Measurements from ENCODE around the gene B4GALT2. TPM values are rescaled to one million over a fixed set of nuclear protein-coding genes. Genes with fewer than 3 reads are reported as not detected.

B4GALT2 gene
- total RNA-seq, 6 experiments from 2014 or later, result 87.8 to 107 (median 98.8) TPM

- Mint-ChIP-seq H3K27me3 (ENCODE audit: insufficient read depth) (no peaks in the 10 kb centered on the region), H3K4me3 (peak overlapping the region; percentile 69), H3K4me1 (ENCODE audit: low read depth) (peaks cover 32% of the 10 kb centered on the region), H3K27ac (peak overlapping the region; percentile 32), H3K36me3 (ENCODE audit: low read depth) (peaks cover 14% of the 10 kb centered on the region), H3K9me3 (peaks cover 7% of the 10 kb centered on the region)
- TF ChIP-seq, protein P1, sequence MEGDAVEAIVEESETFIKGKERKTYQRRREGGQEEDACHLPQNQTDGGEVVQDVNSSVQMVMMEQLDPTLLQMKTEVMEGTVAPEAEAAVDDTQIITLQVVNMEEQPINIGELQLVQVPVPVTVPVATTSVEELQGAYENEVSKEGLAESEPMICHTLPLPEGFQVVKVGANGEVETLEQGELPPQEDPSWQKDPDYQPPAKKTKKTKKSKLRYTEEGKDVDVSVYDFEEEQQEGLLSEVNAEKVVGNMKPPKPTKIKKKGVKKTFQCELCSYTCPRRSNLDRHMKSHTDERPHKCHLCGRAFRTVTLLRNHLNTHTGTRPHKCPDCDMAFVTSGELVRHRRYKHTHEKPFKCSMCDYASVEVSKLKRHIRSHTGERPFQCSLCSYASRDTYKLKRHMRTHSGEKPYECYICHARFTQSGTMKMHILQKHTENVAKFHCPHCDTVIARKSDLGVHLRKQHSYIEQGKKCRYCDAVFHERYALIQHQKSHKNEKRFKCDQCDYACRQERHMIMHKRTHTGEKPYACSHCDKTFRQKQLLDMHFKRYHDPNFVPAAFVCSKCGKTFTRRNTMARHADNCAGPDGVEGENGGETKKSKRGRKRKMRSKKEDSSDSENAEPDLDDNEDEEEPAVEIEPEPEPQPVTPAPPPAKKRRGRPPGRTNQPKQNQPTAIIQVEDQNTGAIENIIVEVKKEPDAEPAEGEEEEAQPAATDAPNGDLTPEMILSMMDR (IDR thresholded peaks at IDR 0.05), result no peak
- peak; percentile 46 for DNase-seq
Measured at GRCh38 chr1:43932786-43933385, 46.1 kb upstream of the B4GALT2 start.

- H3K27me3 Mint-ChIP-seq (ENCODE audit: insufficient read depth), result no peaks in the 10 kb centered on the region
- DNase-seq, result no peak
- peaks cover 6% of the 10 kb centered on the region for H3K9me3 Mint-ChIP-seq
- peaks cover 12% of the 10 kb centered on the region for H3K36me3 Mint-ChIP-seq (ENCODE audit: low read depth)
- H3K4me1 Mint-ChIP-seq (ENCODE audit: low read depth), result peaks cover 31% of the 10 kb centered on the region
- TF ChIP-seq, protein P1 (IDR thresholded peaks at IDR 0.05), result no peak
- H3K27ac Mint-ChIP-seq, result peak within 1 kb of the TSS; percentile 38
- H3K4me3 Mint-ChIP-seq, result peak within 1 kb of the TSS; percentile 69
Measured at GRCh38 chr1:43933386-43934100, 45.5 kb upstream of the B4GALT2 start, which contains the start of gene ARTN. TSS of gene ARTN (plus strand) at chr1:43933801. CDS start at chr1:43935657, 1,856 bp downstream.

- Mint-ChIP-seq H3K27ac (peak overlapping the region; percentile 38), H3K4me3 (peak overlapping the region; percentile 65), H3K4me1 (ENCODE audit: low read depth) (peaks cover 30% of the 10 kb centered on the region), H3K36me3 (ENCODE audit: low read depth) (peaks cover 11% of the 10 kb centered on the region), H3K27me3 (ENCODE audit: insufficient read depth) (no peaks in the 10 kb centered on the region), H3K9me3 (peaks cover 6% of the 10 kb centered on the region)
- TF ChIP-seq, protein P1 (IDR thresholded peaks at IDR 0.05), result peak; percentile 93
- peak; percentile 44 for DNase-seq
Measured at GRCh38 chr1:43934101-43934985, 44.7 kb upstream of the B4GALT2 start.

DNA sequence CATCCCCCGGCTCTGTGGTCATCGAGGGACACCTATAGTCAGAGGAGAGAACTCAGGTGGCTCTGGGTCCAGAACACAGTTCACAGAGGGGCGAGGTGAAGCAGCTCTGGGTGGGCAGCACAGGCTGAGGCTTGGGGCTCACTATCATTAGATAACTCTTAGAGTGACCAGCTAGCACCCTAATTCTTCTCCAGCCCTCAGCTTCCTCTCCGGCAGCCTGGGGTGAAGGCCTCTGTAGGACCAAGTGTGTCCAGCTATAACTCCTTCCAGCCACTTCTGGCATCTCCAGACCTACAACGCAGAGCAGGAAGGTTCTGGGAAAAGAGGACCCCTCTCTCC is 44.1 kb upstream of the B4GALT2 start:
- H3K9me3 Mint-ChIP-seq, result no peaks in the 10 kb centered on the region; the same call in 1 of the 2 replicates
- H3K36me3 Mint-ChIP-seq (ENCODE audit: low read depth), result peaks cover 5% of the 10 kb centered on the region
- TF ChIP-seq, protein P1 (IDR thresholded peaks at IDR 0.05), result peak; percentile 47
- no peak overlapping the region for H3K4me3 Mint-ChIP-seq
- H3K27me3 Mint-ChIP-seq (ENCODE audit: insufficient read depth), result peaks cover 3% of the 10 kb centered on the region; the same call in 1 of the 2 replicates
- peaks cover 24% of the 10 kb centered on the region for H3K4me1 Mint-ChIP-seq (ENCODE audit: low read depth)
- H3K27ac Mint-ChIP-seq, result no peak overlapping the region
- no peak for DNase-seq

- TF ChIP-seq, protein P1 (IDR thresholded peaks at IDR 0.05), result no peak
- H3K36me3 Mint-ChIP-seq (ENCODE audit: low read depth), result no peaks in the 10 kb centered on the region
- H3K27me3 Mint-ChIP-seq (ENCODE audit: insufficient read depth), result peaks cover 3% of the 10 kb centered on the region; the same call in 1 of the 2 replicates
- H3K9me3 Mint-ChIP-seq, result no peaks in the 10 kb centered on the region
- no peak overlapping the region for H3K4me3 Mint-ChIP-seq
- peaks cover 23% of the 10 kb centered on the region for H3K4me1 Mint-ChIP-seq (ENCODE audit: low read depth)
- no peak for DNase-seq
- H3K27ac Mint-ChIP-seq, result no peak overlapping the region
Measured at GRCh38 chr1:43935711-43936427, 43.1 kb upstream of the B4GALT2 start.

Measured in HFFc6 (cell line).